ENCODE data around the gene FBXO44. TPM values are rescaled to one million over a fixed set of nuclear protein-coding genes. Genes with fewer than 3 reads are reported as not detected.
A peak's percentile ranks its signal among the peaks of the same experiment; 100 is the strongest.

FBXO44 gene
- total RNA-seq, 4 donors from 2014 or later: 5.0 to 20.4 (median 7.0) TPM

DNA sequence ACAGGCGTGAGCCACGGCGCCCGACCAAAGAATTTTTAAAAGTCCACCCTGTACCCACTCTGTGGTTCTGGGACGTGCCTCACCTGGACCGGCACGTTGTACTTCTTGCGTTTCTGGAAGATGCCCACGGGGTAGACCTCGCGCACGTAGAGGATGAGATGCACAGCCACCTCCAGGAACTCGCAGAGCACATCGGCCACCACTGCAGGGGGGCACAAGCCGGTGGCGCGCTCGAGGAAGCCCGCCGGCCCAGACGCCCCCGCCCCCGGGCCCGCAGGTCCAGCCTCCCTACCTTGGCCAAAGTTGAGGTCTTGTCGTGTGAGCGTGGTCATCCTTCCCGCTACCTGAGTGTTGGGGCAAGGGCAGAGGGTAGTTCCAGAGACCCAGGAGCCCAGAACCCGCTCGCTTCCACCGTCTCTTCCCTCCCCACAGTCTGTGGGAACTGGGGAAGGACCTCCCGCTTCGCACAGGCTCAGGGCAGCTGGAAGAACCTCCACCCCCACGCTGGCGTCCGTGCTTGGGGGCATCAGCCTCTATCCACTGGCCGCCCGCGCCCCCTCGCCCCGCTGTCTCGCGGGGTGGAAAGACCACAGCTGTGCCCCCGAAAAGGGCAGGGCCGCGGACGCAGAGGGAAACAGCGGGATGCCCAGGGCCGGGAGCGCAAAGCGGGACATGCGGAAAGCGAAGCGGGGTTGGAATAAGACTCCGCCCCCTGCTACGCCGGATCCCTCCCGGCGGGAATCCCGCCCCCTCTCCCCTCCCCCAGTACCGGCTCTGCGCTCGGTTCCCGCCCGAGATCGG is 25.8 kb downstream of the FBXO44 start:
- intact Hi-C loops (cut with DNase I): no loop called here
- Histone ChIP-seq H3K27ac (peak overlapping the region; percentile 82 to 97 (median 88)), H3K4me1 (peaks cover 4 to 37% (median 13%) of the 10 kb centered on the region in 3 donors), H3K27me3 (peaks cover 0 to 30% (median 1%) of the 10 kb centered on the region in 4 donors), H3K9me3 (no peaks in the 10 kb centered on the region), H3K4me3 (peak overlapping the region; percentile 76 to 93 (median 86)), H3K36me3 (peaks cover 0 to 21% (median 0%) of the 10 kb centered on the region in 3 donors)
- TF ChIP-seq POLR2A (IDR thresholded peaks at IDR 0.05): no peak
- TF ChIP-seq, protein P1, sequence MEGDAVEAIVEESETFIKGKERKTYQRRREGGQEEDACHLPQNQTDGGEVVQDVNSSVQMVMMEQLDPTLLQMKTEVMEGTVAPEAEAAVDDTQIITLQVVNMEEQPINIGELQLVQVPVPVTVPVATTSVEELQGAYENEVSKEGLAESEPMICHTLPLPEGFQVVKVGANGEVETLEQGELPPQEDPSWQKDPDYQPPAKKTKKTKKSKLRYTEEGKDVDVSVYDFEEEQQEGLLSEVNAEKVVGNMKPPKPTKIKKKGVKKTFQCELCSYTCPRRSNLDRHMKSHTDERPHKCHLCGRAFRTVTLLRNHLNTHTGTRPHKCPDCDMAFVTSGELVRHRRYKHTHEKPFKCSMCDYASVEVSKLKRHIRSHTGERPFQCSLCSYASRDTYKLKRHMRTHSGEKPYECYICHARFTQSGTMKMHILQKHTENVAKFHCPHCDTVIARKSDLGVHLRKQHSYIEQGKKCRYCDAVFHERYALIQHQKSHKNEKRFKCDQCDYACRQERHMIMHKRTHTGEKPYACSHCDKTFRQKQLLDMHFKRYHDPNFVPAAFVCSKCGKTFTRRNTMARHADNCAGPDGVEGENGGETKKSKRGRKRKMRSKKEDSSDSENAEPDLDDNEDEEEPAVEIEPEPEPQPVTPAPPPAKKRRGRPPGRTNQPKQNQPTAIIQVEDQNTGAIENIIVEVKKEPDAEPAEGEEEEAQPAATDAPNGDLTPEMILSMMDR (IDR thresholded peaks at IDR 0.05): no peak
- whole genome bisulfite sequencing, 2 donors: 40% methylated on average over 1 of the region's 65 CpGs; no CpG with 5 or more reads in 1 of the 2 donors
- DNase-seq: no peak

GRCh38 chr1:11681071-11681771 is 26.5 kb downstream of the FBXO44 start, which contains the start of gene MAD2L2:
Gene MAD2L2 (minus strand): TSS chr1:11681148. CDS start chr1:11680601, 547 bp downstream.
- H3K36me3 ChIP-seq: peaks cover 0 to 13% (median 0%) of the 10 kb centered on the region in 3 donors
- H3K4me1 ChIP-seq: peaks cover 4 to 37% (median 13%) of the 10 kb centered on the region in 3 donors
- peak within 1 kb of the TSS; percentile 82 to 97 (median 88) for H3K27ac ChIP-seq
- intact Hi-C loops (cut with DNase I): no loop called here
- DNase-seq: no peak
- no peaks in the 10 kb centered on the region for H3K9me3 ChIP-seq
- H3K27me3 ChIP-seq: peaks cover 0 to 32% (median 1%) of the 10 kb centered on the region in 4 donors
- peak in 2 of 4 donors; percentile 48 to 69 for TF ChIP-seq POLR2A (IDR thresholded peaks at IDR 0.05)
- TF ChIP-seq, protein P1 (IDR thresholded peaks at IDR 0.05): no peak
- WGBS, 2 donors: 0% methylated on average over 18 to 19 of the region's 71 CpGs
- peak within 1 kb of the TSS; percentile 76 to 93 (median 86) for H3K4me3 ChIP-seq

- intact Hi-C loops (cut with DNase I): no loop called here
- Histone ChIP-seq H3K27me3 (peaks cover 0 to 39% (median 1%) of the 10 kb centered on the region in 4 donors), H3K27ac (no peak overlapping the region), H3K36me3 (peaks cover 0 to 2% (median 0%) of the 10 kb centered on the region in 3 donors), H3K4me1 (peaks cover 4 to 37% (median 13%) of the 10 kb centered on the region in 3 donors), H3K4me3 (no peak overlapping the region), H3K9me3 (no peaks in the 10 kb centered on the region)
- DNase-seq: no peak
- no peak for TF ChIP-seq POLR2A (IDR thresholded peaks at IDR 0.05)
- TF ChIP-seq, protein P1 (IDR thresholded peaks at IDR 0.05): no peak
- WGBS, 2 donors: 30 to 55% methylated on average over 7 of the region's 7 CpGs
Observed at GRCh38 chr1:11682287-11682771, 27.7 kb downstream of the FBXO44 start.

- H3K4me3 ChIP-seq: no peak overlapping the region
- H3K36me3 ChIP-seq: no peaks in the 10 kb centered on the region
- H3K27ac ChIP-seq: no peak overlapping the region
- peaks cover 0 to 44% (median 1%) of the 10 kb centered on the region in 4 donors for H3K27me3 ChIP-seq
- TF ChIP-seq POLR2A (IDR thresholded peaks at IDR 0.05): no peak
- TF ChIP-seq, protein P1 (IDR thresholded peaks at IDR 0.05): no peak
- H3K9me3 ChIP-seq: no peaks in the 10 kb centered on the region
- intact Hi-C loops (cut with DNase I): no loop called here
- DNase-seq: no peak
- H3K4me1 ChIP-seq: peaks cover 4 to 37% (median 13%) of the 10 kb centered on the region in 3 donors
- no CpG with 5 or more reads among the region's 1 CpG for WGBS, 2 donors
Observed at GRCh38 chr1:11682799-11683198, 28.1 kb downstream of the FBXO44 start.
